Caki2 (cell line): ENCODE results near the gene PNISR. TPM values are rescaled to one million over a fixed set of nuclear protein-coding genes. Genes with fewer than 3 reads are reported as not detected.
"Not testable (repeated sequence)": the region's sequence is repeated elsewhere in the genome, so short reads cannot be mapped to it uniquely, and the experiment has no call there.

ENCODE experiments used
- DNase-seq: peaks from one replicate; pipeline ENCODE4 v3.0.0-alpha.2; 2015; ENCODE audit warnings: low read depth
- in situ Hi-C: cut with HindIII; loops from 2 replicates; pipeline ENCODE4 v1.10.0; 2016; ENCODE audit warnings: low sequenced_read_pairs, low pct_unique_long_range_greater_than_20kb, mixed read lengths
- total RNA-seq: library from RNA; depleted of rRNA; stranded (reverse); fragments of >200 nt; shearing (Covaris generic); gene quantifications from 2 replicates; pipeline ENCODE4 v1.2.3, GENCODE V29; 2014; ENCODE audit warnings: low replicate concordance; rRNA removed

The PNISR gene, protein sequence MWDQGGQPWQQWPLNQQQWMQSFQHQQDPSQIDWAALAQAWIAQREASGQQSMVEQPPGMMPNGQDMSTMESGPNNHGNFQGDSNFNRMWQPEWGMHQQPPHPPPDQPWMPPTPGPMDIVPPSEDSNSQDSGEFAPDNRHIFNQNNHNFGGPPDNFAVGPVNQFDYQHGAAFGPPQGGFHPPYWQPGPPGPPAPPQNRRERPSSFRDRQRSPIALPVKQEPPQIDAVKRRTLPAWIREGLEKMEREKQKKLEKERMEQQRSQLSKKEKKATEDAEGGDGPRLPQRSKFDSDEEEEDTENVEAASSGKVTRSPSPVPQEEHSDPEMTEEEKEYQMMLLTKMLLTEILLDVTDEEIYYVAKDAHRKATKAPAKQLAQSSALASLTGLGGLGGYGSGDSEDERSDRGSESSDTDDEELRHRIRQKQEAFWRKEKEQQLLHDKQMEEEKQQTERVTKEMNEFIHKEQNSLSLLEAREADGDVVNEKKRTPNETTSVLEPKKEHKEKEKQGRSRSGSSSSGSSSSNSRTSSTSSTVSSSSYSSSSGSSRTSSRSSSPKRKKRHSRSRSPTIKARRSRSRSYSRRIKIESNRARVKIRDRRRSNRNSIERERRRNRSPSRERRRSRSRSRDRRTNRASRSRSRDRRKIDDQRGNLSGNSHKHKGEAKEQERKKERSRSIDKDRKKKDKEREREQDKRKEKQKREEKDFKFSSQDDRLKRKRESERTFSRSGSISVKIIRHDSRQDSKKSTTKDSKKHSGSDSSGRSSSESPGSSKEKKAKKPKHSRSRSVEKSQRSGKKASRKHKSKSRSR
- total RNA-seq = 7.1 and 11.8 TPM in 2 replicates

DNA sequence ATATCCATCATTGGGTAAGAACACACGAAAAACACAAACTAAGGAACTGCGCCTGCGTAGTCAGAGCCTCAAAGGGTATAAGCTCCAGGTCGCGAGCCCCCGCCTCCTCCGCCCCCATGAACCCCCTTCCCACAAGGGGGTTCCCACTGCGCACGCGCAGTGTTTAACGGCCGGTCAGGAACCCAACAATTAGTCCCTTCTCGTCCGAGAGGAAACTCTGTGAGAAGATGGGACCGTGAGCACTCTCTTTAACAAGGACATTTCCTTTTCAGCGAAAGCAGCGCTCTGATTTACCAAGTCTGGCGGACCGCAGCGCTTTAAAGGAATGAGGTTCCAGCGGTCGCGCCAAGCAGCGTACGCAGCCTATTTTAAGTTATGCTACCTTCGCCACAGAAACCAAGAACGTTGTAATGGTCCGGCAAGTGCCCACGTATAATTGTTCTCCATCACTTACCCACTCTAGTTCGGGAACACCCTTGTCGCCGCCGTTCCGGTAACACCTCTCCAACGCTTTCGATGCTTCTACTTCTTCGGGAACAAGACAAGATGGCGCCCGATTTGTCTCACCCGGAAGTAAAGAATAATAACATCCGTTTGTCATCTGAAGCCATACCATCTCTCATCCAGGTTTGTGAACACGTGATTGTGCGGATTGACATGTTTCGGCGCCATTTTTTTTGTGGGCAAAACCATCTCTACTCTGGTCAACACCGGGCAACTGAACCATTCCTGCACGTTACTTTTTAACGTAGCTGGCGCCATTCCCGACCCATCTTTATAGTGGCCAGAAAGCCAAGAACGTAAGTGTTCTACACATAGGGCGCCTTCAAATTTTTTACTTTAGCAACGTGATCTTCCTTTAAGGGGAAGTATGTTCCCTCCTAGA is at the start of gene PNISR:
Gene PNISR (minus strand): TSS at position 548 of the 886 bp plus-strand sequence. CDS start 10,649 bp downstream, outside the sequence.
- DNase-seq = peak; percentile 97
- in situ Hi-C loops = no loop called here

- no peak for DNase-seq
Observed at GRCh38 chr6:99473730-99474129, 48.6 kb upstream of the PNISR start.

DNA sequence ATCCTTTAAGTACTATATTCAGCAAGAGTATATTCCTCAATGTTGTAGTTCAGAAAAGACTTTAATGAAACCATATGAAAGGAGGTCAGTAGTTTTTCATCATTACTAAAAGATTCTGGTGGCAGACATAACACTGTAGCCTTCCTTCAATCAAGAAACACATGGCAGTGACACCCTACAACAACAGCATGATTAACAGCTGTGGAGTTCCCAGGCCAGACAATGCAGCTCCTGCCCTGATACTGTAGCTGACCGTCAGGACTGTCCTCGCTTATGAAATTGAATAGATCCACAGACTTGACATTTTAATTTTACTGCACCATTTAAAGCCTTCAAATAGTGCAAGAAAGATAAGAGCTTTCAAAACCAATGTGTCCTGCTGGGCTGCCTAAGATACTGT is 46.5 kb upstream of the PNISR start:
- in situ Hi-C loops = no loop called here
- no peak for DNase-seq

More at GRCh38 chr6:99473730-99474129, 48.6 kb upstream of the PNISR start:
- in situ Hi-C loops = no loop called here

- no peak for DNase-seq
- in situ Hi-C loops = no loop called here
Observed at GRCh38 chr6:99467509-99468106, 42.5 kb upstream of the PNISR start.

DNA sequence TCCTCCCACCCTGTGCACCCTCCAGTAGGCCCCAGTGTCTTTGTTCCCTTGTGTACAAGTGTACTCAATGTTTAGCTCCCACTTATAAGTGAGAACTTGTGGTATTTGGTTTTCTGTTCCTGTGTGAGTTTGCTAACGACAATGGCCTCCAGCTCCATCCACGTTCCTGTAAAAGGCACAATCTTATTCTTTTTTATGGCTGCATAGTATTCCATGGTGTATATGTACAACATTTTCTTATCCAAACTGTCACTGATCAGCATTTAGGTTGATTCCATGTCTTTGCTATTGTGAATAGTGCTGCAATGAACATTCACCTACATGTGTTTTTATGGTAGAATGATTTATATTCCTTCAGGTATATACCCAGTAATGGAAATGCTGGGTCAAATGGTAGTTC is 34.0 kb upstream of the PNISR start:
- in situ Hi-C loops, DNase-seq: not testable (repeated sequence)

DNA sequence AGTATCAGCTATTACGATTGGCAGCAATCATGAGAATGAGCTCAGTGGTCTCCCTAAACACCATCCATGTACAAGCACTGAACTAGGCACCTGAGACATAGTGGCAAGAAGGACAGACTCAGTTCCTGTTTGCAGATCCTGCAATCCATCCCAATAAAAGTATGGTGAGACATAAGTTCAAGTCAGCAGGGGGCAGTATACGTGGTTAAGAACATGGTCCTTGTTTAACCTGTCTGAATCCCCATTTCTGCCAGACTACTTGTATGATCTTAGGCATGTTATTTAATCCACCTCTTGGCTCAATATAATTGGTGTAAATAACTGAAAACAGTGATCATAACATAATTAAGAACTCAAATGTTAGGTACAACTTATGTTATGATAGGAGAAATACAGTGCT is 33.2 kb upstream of the PNISR start:
- no peak for DNase-seq
- in situ Hi-C loops = no loop called here

DNA sequence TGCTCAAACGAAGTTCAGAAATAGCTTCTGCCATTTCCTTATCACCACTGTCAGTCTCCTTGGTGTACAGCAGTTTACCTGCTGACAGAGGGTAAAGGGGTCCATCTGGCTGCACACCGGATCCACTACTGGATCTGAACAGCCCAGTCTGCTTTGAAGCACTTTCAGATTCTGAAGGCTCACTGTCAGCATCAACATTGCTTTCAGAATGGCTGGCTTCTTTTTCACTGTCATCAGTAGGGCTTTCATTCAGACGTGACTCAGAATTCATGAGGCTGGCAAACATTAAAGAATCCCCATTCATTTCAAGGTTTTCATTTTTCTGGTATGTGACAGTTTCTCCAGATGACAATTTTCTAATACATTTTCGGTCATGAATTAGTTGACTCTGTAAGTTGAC is 21.0 kb upstream of the PNISR start:
- in situ Hi-C loops = no loop called here
- DNase-seq = no peak

DNA sequence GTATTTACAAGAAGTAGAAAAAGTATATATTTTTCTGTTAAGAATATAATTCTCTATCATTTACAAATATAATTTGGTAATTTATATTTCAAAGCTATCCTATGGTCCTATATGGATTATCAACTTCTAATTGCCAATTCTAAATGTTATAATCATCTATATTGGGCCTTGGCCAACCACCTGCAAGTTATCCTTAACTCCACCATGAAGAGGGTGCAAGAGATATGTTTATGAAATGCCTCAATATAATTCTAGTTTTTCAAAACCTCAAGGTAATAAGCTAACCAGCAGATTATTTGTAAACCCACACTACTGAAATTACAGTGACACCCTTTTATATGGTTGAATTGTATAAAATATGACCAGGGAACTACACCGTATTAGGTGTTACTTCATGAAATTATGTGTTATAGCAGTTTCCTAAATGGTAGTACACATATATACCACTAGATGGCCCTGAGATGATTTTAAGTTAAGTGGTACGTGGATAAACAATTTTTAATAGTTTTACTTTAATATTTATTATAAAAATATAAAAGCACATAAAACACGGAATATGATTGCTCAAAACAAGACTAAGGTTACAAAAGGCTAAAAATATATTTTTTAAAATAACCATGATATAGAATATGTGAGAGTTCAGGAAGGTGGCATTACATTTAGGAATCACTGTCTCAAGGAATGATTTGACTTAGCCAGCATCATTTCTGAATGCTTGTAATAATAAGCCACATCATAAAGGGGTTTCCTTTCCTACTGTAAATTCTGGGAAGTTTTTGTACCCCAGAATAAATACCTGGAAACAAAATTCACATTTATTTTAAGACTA is 9.8 kb upstream of the PNISR start:
- DNase-seq = no peak
- in situ Hi-C loops = no loop called here

DNA sequence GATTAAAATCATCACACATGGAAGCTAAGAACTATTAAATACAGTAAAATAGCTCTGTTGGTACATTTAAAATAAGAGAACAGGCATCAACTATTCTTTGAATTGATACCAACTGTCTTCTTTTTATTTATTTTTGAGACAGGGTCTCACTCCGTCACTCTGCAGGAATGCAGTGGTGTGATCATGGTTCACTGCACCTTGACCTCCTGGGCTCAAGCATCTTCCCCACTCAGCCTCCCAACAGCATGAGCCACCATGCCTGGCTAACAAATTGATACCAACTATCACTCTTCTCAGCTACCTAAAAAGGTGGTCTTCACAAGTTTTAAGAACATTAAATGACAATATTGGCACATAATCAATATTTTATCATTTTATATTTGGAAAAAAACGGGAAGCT is 7.8 kb upstream of the PNISR start:
- in situ Hi-C loops = no loop called here
- DNase-seq = peak; percentile 43

DNA sequence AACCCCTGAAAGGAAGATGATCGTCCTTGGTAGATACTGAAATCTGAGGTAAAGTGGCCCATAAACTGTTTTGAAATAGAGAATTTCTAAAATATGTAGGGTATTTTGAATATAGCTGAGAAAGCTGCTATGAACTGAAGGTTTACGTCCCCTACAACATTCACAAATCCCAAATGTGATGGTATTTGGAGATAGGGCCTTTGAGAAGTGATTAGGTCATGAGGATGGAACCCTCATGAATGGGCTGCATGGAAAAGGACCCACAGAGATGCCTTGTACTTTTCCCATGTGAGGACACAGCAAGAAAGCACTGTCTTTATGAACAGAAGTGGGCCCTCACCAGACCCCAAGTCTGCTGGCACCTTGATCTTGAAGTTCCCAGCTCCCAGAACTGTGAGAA is 6.8 kb upstream of the PNISR start:
- in situ Hi-C loops = no loop called here
- no peak for DNase-seq

- no peak for DNase-seq
- in situ Hi-C loops = no loop called here
Observed at GRCh38 chr6:99427988-99428387, 2.9 kb upstream of the PNISR start.

GRCh38 chr6:99426451-99426757 is 1.3 kb upstream of the PNISR start:
- in situ Hi-C loops = no loop called here

GRCh38 chr6:99425647-99426450 is 741 bp upstream of the PNISR start:
- in situ Hi-C loops = no loop called here
- peak; percentile 91 for DNase-seq

More at GRCh38 chr6:99426451-99426757, 1.3 kb upstream of the PNISR start:
- no peak for DNase-seq

DNA sequence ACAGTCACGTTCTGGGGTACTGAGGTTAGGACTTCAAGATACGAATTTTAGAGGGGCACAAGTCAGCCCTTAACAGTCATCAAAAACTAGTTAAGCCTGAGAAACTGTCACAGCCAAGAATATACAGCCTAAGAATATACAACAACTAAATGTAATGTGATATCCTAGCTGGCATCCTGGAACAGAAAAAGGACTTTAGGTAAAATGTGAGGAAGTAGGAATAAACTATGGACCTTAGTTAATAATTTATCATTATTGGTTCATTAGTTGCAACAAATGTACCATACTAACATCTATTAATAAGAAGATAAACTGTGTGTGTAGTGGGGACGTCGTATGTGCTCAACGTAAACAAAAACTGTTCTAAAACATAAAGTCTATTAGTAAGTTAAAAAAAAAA is 1.1 kb downstream of the PNISR start:
- DNase-seq = no peak
- in situ Hi-C loops = no loop called here

DNA sequence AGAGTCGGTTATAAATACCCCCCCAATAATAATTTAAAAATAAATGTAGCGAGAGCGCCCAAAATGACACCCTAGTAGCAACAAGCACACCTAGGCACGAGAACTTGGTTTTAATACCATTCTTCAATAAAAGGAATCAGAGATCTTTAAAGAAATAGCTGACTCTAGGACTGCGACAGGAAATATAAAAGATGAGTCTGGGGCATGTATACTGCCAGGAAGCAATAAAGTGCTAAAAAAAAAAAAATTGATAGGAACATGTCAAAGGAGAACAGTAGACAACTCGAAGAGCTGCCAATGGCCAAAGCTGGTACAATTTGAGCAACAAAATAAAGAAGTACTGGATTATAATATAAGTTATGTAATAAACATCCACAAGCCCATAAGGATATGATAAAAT is 2.2 kb downstream of the PNISR start:
- in situ Hi-C loops = no loop called here
- DNase-seq = no peak

GRCh38 chr6:99416892-99417767 is 8.0 kb downstream of the PNISR start:
- no peak for DNase-seq
- in situ Hi-C loops = no loop called here
